ENCODE results near the gene TTLL9.

DNA sequence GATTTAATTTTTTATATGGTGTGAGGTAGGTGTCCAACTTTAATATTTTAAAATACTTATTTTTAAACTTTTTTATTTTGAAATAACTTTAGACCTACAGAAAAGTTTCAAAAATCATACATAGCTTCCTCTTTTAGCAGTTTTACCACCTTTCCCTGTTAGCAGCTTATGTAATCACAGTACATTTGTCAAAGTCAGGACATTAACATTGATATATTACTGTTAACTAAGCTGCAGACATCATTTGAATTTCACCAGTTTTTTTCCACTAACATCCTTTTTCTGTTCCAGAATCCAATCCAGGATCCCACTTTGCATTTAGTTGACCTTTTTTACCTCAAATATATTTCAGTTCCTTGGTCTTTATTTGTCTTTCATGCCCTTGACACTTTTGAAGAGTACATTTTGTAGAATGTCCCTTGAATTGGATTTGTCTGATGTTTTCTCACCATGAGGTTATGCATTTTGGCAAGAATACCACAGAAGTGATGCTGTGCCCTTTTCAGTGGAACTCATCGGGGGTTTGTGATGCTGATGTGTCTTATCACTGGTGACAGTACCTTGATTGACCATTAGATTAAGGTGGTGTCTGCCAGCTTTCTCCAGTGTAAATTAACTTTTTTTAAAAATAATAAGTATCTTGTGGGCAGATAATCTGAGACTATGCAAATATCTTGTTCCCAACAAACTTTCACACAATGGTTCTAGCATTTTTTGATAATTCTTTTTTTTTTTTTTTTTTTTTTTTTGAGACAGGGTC is 33.4 kb downstream of the TTLL9 start:
- TF ChIP-seq, protein P1, sequence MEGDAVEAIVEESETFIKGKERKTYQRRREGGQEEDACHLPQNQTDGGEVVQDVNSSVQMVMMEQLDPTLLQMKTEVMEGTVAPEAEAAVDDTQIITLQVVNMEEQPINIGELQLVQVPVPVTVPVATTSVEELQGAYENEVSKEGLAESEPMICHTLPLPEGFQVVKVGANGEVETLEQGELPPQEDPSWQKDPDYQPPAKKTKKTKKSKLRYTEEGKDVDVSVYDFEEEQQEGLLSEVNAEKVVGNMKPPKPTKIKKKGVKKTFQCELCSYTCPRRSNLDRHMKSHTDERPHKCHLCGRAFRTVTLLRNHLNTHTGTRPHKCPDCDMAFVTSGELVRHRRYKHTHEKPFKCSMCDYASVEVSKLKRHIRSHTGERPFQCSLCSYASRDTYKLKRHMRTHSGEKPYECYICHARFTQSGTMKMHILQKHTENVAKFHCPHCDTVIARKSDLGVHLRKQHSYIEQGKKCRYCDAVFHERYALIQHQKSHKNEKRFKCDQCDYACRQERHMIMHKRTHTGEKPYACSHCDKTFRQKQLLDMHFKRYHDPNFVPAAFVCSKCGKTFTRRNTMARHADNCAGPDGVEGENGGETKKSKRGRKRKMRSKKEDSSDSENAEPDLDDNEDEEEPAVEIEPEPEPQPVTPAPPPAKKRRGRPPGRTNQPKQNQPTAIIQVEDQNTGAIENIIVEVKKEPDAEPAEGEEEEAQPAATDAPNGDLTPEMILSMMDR (IDR thresholded peaks at IDR 0.05) = no peak
- no peak for TF ChIP-seq POLR2A (IDR thresholded peaks at IDR 0.05)

All from right lobe of liver (tissue), 4 donors.